Spinal cord (tissue), 10 donors: ENCODE measurements around the gene GRB2. TPM values are rescaled to one million over a fixed set of nuclear protein-coding genes. Genes with fewer than 3 reads are reported as not detected.

Source experiments
- DNase-seq, 6 donors: peaks; one replicate each; pipeline versions ENCODE4 v3.0.0 to v3.0.0-alpha.2; 2013 to 2015; ENCODE audit warnings: low spot score in 6 of 6, low read depth in 4 of 6
- H3K27ac ChIP-seq: one replicate; pipeline ENCODE4 v1.5.1; 2013; ENCODE audit warnings: low read depth, low read length, control low read depth
- H3K27me3 ChIP-seq: one replicate; pipeline ENCODE4 v1.6.1; 2013; ENCODE audit warnings: low read length; ENCODE audit not compliant: control insufficient read depth, insufficient read depth
- H3K36me3 ChIP-seq: one replicate; pipeline ENCODE4 v1.6.1; 2013; ENCODE audit warnings: low read length; ENCODE audit not compliant: control insufficient read depth, insufficient read depth
- H3K4me1 ChIP-seq: one replicate; pipeline ENCODE4 v1.6.1; 2013; ENCODE audit warnings: low read length; ENCODE audit not compliant: control insufficient read depth, insufficient read depth
- H3K4me3 ChIP-seq: one replicate; pipeline ENCODE4 v1.5.1; 2013; ENCODE audit warnings: low read depth, low read length, control low read depth
- H3K9me3 ChIP-seq: one replicate; pipeline ENCODE4 v1.6.1; 2013; ENCODE audit warnings: low read length; ENCODE audit not compliant: control insufficient read depth, insufficient read depth
- WGBS: methylation state at CpG from one replicate; pipeline ENCODE4 v1.1.5; 2013; ENCODE audit warnings: missing lambda C conversion rate; ENCODE audit not compliant: insufficient coverage; 5-methylcytosine and 5-hydroxymethylcytosine counted together
- polyA plus RNA-seq, 2 donors: library from polyadenylated mRNA; unstranded; fragments of 120-200 nt; gene quantifications; one replicate each; pipeline ENCODE4 v1.2.1, GENCODE V29; 2013; ENCODE audit not compliant: insufficient read length in 2 of 2
- total RNA-seq, 2 donors: library from RNA; depleted of rRNA in 1 of 2; stranded (reverse); fragments of 120-200 nt in 1 of 2; fragments of >200 nt in 1 of 2; gene quantifications; one replicate each; pipeline versions ENCODE4 v1.2.3 to v1.2.4, GENCODE V29; 2013 to 2014
- donor health status: healthy.

The GRB2 gene
- total and polyA plus RNA-seq, 4 donors = 86.6 to 205 (median 130) TPM

DNA sequence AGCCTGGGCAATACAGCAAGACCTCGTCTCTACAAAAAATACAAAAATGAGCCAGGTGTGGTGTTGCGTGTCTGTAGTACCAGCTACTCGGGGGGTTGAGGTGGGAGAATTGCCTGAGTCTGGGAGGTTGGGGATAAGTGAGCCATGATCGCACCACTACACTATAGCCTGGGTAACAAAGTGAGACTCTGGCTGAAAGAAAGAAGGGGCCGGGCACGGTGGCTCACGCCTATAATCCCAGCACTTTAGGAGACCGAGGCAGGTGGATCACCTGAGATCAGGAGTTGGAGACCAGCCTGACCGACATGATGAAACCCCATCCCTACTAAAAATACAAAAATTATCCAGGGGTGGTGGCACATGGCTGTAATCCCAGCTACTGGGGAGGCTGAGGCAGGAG is 10.5 kb upstream of the GRB2 start:
- no peak overlapping the region for H3K4me3 ChIP-seq
- H3K4me1 ChIP-seq = no peaks in the 10 kb centered on the region
- peaks cover 3% of the 10 kb centered on the region for H3K27me3 ChIP-seq
- H3K27ac ChIP-seq = no peak overlapping the region
- no peaks in the 10 kb centered on the region for H3K9me3 ChIP-seq
- DNase-seq = no peak
- H3K36me3 ChIP-seq = no peaks in the 10 kb centered on the region
- WGBS = 90% methylated on average over 2 of the region's 9 CpGs

DNA sequence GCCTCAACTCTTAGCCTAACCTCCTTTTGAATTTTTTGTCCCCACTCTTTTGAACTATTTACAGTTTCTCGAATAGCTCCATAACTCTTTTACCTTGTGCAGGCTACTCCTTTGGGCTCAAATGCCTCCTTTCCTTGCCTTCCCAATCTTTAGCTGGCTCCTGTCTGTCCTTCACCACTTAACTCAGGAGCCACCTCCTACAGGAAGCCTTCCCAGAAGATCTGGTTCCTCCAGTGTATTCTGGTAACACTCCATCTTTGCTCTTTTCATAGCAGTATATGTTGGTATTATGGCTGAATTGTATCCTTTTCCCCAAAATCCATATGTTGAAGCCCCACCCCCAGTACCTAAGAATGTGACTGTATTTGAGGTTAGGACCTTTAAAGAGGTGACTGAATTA is 9.0 kb upstream of the GRB2 start:
- H3K4me3 ChIP-seq = no peak overlapping the region
- no peaks in the 10 kb centered on the region for H3K4me1 ChIP-seq
- WGBS = 93% methylated on average over 1 of the region's 1 CpG
- H3K9me3 ChIP-seq = no peaks in the 10 kb centered on the region
- peaks cover 3% of the 10 kb centered on the region for H3K27me3 ChIP-seq
- H3K36me3 ChIP-seq = no peaks in the 10 kb centered on the region
- DNase-seq = no peak
- no peak overlapping the region for H3K27ac ChIP-seq

DNA sequence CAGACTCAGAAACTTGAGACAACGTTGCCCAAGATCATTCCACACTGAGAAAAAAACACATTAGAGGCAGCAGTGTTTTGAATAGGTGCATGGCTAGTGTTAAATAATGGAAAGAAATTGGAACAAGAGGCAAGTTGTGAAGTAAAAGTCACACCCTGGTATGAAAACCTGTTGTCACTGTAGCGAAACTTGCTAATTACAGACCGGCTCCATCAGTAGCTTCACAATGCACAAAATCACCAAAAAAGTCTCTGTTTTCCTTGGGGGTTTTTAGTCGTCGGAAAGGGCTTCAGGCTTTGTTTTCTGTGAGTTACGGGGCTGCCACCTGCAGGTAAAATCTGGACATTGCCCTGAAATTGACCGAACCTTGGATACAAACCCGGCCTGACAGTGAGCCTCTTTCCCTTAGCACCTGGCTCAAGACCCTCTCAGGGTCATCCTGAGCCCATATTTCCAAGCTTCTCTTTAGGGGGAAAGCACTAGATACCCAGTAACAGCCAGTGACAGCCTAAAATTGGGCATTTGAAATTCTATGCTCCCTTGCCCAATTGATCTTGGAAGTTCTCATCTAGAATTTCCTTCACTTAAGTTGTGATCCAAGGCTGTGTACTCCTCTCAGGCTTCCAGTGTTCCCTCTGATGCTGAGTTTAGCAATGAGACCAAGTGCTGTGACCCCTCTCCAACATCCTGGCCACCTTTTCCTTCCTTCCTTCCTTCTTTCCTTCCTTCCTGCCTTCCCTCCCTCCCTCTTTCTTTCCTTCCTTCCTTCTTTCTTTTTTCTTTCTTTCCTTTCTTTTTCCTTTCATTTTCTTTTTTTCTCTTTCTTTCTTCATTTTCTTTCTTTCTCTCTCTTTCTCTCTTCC is 7.2 kb upstream of the GRB2 start:
- WGBS = 0% methylated on average over 3 of the region's 8 CpGs
- Histone ChIP-seq H3K9me3 (no peaks in the 10 kb centered on the region), H3K36me3 (no peaks in the 10 kb centered on the region), H3K4me1 (no peaks in the 10 kb centered on the region), H3K4me3 (peak overlapping the region; percentile 1), H3K27ac (no peak overlapping the region), H3K27me3 (peaks cover 3% of the 10 kb centered on the region)
- DNase-seq = peak in 2 of 6 donors; percentile 86 to 92

DNA sequence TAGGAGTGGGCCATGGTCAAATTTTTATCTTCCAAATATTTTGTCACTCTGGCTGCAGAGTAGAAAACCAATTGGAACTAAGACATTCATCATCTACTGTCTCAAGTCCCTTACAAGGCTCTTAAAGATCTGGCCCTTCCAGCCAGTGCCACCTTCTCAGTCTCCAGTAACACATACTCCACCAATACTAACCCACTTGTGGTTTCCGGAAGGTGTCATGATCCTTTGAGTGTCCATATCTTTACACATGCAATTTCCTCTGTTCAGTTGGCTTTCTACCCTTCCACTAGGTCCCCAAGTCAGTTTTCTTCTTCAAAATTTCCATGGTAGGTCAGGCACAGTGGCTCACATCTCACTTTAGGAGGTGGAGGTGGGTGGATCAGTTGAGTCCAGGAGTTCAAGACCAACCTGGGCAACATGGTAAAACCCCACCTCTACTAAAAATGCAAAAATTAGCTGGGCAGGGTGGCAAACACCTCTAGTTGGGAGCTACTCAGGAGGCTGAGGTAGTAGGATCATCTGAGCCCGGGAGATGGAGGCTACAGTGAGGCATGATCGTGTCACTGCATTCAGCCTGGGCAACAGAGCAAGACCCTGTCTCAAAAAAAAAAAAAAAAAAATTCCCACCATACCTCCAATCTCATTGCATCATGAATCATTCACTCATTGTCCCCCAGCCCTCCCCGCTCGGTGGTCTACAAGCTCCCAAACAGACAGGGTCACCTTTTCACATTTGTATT is 6.0 kb upstream of the GRB2 start:
- DNase-seq = no peak
- no peaks in the 10 kb centered on the region for H3K9me3 ChIP-seq
- H3K4me3 ChIP-seq = no peak overlapping the region
- H3K27me3 ChIP-seq = peaks cover 3% of the 10 kb centered on the region
- no peak overlapping the region for H3K27ac ChIP-seq
- no peaks in the 10 kb centered on the region for H3K36me3 ChIP-seq
- H3K4me1 ChIP-seq = no peaks in the 10 kb centered on the region
- 88% methylated on average over 3 of the region's 5 CpGs for whole genome bisulfite sequencing

DNA sequence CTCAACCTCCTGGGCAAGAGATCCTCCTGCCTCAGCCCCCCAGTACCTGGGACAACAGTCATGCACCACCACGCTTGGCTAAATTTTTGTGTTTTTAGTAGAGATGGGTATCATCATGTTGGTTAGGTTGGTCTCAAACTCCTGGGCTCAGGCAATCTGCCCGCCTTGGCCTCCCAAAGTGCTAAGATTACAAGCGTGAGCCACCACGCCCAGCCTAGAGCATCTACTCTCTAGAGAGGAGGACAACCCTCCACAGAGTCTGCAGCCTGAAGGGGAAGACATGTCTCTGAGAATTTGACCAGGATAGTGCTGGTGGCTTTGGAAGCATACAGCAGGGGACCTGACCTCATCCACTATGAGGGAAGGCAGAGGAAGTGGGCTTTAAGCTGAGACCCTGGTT is 4.7 kb upstream of the GRB2 start:
- no peak overlapping the region for H3K27ac ChIP-seq
- H3K4me1 ChIP-seq = no peaks in the 10 kb centered on the region
- H3K4me3 ChIP-seq = no peak overlapping the region
- 93% methylated on average over 3 of the region's 4 CpGs for WGBS
- DNase-seq = no peak
- no peaks in the 10 kb centered on the region for H3K9me3 ChIP-seq
- H3K27me3 ChIP-seq = no peaks in the 10 kb centered on the region
- no peaks in the 10 kb centered on the region for H3K36me3 ChIP-seq

DNA sequence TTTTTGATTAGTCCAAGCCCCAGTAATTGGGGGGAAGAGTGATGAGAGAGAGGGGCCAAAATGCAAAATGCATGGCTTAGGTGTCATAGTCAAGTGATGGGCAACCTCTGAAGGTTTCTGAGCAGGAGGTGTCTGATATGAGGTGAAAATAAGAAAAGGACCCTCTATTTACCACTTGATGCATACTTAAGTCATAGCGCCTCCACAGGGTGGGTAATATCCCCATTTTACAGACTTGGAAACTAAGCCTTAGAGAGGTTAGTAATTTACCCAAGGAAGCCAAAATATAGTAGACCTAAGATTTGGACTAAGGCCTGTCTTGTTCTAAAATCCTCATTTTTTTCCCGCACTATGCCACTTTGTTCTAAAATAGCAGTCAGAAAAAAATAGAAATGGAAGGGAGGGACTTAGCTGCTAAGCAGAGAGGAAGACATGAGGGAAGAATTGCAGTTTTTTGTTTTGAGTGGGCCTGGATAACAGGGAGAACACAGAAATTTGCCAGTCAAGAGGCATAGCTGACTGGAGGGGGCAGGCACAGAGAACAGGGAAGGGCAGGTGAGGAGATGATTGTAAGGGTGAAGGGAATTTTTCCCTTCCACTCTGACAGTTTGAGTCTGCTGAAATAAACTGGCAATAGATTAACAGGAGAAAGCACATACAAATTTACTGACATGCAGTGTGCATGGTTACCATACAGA is 2.3 kb upstream of the GRB2 start:
- Histone ChIP-seq H3K27me3 (no peaks in the 10 kb centered on the region), H3K36me3 (no peaks in the 10 kb centered on the region), H3K9me3 (no peaks in the 10 kb centered on the region), H3K4me1 (peaks cover 9% of the 10 kb centered on the region), H3K4me3 (no peak overlapping the region), H3K27ac (no peak overlapping the region)
- WGBS = no CpG with 5 or more reads among the region's 2 CpGs
- no peak for DNase-seq

DNA sequence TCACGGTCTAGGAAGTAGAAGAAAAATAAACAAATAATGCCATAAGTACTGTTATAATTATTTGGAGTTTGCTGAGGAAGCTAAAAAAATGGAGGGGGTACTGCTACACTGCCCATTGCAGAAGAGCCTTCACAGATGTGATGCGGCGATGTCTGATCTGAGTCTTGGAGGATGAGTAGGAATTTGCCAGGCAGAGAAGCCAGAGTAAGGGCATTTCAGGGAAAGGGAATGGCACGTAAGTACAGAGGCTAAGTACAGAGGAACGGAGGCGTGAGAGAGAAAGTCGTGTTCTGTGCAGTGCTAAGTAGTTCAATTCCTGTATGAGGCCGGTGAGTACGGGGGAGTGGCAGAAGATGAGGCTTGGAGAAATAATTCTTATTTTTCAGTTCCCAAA is 741 bp upstream of the GRB2 start:
- Histone ChIP-seq H3K27me3 (no peaks in the 10 kb centered on the region), H3K36me3 (no peaks in the 10 kb centered on the region), H3K27ac (no peak overlapping the region), H3K4me1 (peaks cover 9% of the 10 kb centered on the region), H3K9me3 (no peaks in the 10 kb centered on the region), H3K4me3 (peak overlapping the region; percentile 97)
- DNase-seq = peak in 1 of 6 donors; percentile 35
- 19% methylated on average over 6 of the region's 9 CpGs for WGBS

DNA sequence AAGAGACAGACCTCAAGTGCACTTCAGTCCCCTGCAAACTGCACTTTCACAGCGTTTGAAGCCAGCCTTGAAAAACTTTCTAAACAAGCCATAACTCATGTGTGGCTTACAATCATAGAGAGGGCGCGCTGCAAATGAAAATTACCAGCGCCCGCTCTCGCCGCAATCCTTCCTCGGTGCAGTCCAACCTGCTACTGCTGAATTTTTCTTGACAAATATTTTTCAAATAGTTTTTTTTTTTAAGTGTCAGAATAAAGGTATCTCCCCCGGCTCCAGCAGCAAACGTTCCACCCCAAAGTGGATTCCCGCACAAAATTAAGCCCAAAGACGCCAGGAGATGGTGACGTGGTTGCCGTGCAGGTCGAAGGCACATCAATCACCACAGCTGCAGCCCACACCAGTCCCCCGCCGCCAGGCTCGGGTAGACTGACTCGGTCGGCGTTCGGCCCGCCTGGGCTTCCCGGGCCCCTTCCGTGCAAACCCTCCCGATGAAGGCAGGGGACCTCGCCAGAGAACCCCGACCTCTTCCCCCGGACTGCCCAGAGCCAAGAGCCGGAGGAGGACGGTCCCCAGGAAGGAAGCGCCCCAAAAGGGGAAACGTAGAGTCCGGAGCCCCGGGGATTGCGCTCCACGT is 630 bp downstream of the GRB2 start:
- Histone ChIP-seq H3K27me3 (no peaks in the 10 kb centered on the region), H3K9me3 (no peaks in the 10 kb centered on the region), H3K4me1 (peaks cover 9% of the 10 kb centered on the region), H3K4me3 (peak overlapping the region; percentile 97), H3K27ac (peak overlapping the region; percentile 91), H3K36me3 (no peaks in the 10 kb centered on the region)
- DNase-seq = peak in 2 of 6 donors; percentile 47 to 70
- WGBS = 0% methylated on average over 34 of the region's 37 CpGs

DNA sequence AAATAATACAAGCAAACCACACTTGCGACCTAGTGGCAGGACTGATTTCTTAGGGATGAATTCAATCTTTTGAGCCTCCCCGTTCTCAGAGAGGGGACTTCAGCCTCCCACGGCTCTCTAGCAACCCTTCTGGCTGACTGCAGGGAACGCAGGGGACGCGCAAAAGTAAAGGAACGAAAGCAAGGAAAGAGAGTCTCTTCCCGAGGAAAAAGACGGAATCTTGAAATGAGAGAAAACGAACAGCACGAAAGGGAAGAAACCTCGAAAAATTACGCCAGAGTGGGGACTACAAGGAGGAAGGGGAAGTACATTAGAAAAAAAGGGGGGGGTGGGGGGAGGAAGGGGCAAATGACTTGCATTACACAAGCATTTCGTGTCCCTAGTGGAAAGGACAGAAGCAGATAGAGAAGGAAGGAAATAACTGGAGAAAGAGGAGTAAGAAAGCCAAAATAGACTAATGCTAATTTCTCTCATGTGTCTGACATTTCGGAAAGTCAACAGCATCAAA is 1.2 kb downstream of the GRB2 start:
- no peaks in the 10 kb centered on the region for H3K27me3 ChIP-seq
- peak overlapping the region; percentile 97 for H3K4me3 ChIP-seq
- no peaks in the 10 kb centered on the region for H3K9me3 ChIP-seq
- DNase-seq = peak in 2 of 6 donors; percentile 91 to 92
- H3K4me1 ChIP-seq = peaks cover 9% of the 10 kb centered on the region
- no peaks in the 10 kb centered on the region for H3K36me3 ChIP-seq
- 1% methylated on average over 12 of the region's 15 CpGs for WGBS
- peak overlapping the region; percentile 91 for H3K27ac ChIP-seq
